HG02870 (cell line): ENCODE results near the gene TAPBP.

ENCODE experiments used
- ATAC-seq: cut with Tn5 transposase; IDR thresholded peaks from one replicate; pipeline ENCODE4 v1.9.1; 2021; ENCODE audit warnings: mild to moderate bottlenecking, moderate library complexity; ENCODE audit not compliant: unreplicated experiment

The TAPBP gene

GRCh38 chr6:33249732-33250630 is 63.9 kb downstream of the TAPBP start:
- ATAC-seq: no peak
